Lower lobe of right lung (tissue), 2 donors: ENCODE results near the gene PRKAR2B. TPM values are rescaled to one million over a fixed set of nuclear protein-coding genes. Genes with fewer than 3 reads are reported as not detected.

Source experiments
- ATAC-seq, 2 donors: fragments of 200-7000 bp; cut with Tn5 transposase; one replicate each; pipeline ENCODE4 v1.9.1; 2020 to 2022; ENCODE audit warnings: mild to moderate bottlenecking in 2 of 2, moderate library complexity in 2 of 2
- DNase-seq: peaks from one replicate; pipeline ENCODE4 v3.0.0-alpha.2; 2020
- H3K27ac ChIP-seq: fragments of 200-600 bp; one replicate; pipeline ENCODE4 v1.8.0; 2022
- H3K27me3 ChIP-seq: fragments of 200-600 bp; one replicate; pipeline ENCODE4 v1.8.0; 2022; ENCODE audit warnings: low read depth
- H3K36me3 ChIP-seq: fragments of 200-600 bp; one replicate; pipeline ENCODE4 v1.8.0; 2022; ENCODE audit warnings: mild to moderate bottlenecking
- H3K4me1 ChIP-seq: fragments of 200-600 bp; one replicate; pipeline ENCODE4 v1.8.0; 2022
- H3K4me3 ChIP-seq: fragments of 200-600 bp; one replicate; pipeline ENCODE4 v1.8.0; 2022; ENCODE audit warnings: mild to moderate bottlenecking
- H3K9me3 ChIP-seq: fragments of 200-600 bp; one replicate; pipeline ENCODE4 v1.8.0; 2022
- CTCF ChIP-seq: fragments of 200-600 bp; IDR thresholded peaks from one replicate; pipeline ENCODE4 v1.8.0; 2022; ENCODE audit warnings: antibody characterized with exemption, mild to moderate bottlenecking
- intact Hi-C: fragments of 100-400 bp; cut with DNase I; formaldehyde crosslinking; loops from one replicate; pipeline ENCODE4 v1.11.0; 2022
- total RNA-seq: library from RNA; stranded (reverse); fragmentation: NEBNext Ultra II Directional; extraction: Animal tissue kit (Norgen Biotek cat#: 25700); gene quantifications from one replicate; pipeline ENCODE4 v1.2.1, GENCODE V29; 2021
- donor health status: DM: no; HTN: yes; CAD: no; lungs with severe emphysema.

PRKAR2B gene
- total RNA-seq, 1 donor from 2014 or later = 10.3 TPM

- peaks cover 5% of the 10 kb centered on the region for H3K9me3 ChIP-seq
- no peaks in the 10 kb centered on the region for H3K4me1 ChIP-seq
- no peak overlapping the region for H3K4me3 ChIP-seq
- no peak for ATAC-seq
- no peaks in the 10 kb centered on the region for H3K36me3 ChIP-seq
- H3K27me3 ChIP-seq = no peaks in the 10 kb centered on the region
- TF ChIP-seq CTCF = no peak
- intact Hi-C loops = no loop called here
- DNase-seq = no peak
- H3K27ac ChIP-seq = no peak overlapping the region
Observed at GRCh38 chr7:107100824-107101223, 56.3 kb downstream of the PRKAR2B start.

GRCh38 chr7:107103369-107103768, 58.9 kb downstream of the PRKAR2B start:
- Histone ChIP-seq H3K4me1 (no peaks in the 10 kb centered on the region), H3K36me3 (no peaks in the 10 kb centered on the region), H3K4me3 (no peak overlapping the region), H3K27me3 (no peaks in the 10 kb centered on the region), H3K27ac (no peak overlapping the region), H3K9me3 (peaks cover 5% of the 10 kb centered on the region)
- no peak for TF ChIP-seq CTCF
- DNase-seq (no peak), ATAC-seq (peak; percentile 35 to 66)
- intact Hi-C loops = no loop called here

GRCh38 chr7:107104801-107105200, 60.3 kb downstream of the PRKAR2B start:
- H3K27me3 ChIP-seq = no peaks in the 10 kb centered on the region
- no peaks in the 10 kb centered on the region for H3K9me3 ChIP-seq
- H3K27ac ChIP-seq = no peak overlapping the region
- DNase-seq = no peak
- H3K4me3 ChIP-seq = no peak overlapping the region
- no peak for ATAC-seq
- H3K4me1 ChIP-seq = no peaks in the 10 kb centered on the region
- intact Hi-C loops = no loop called here
- no peak for TF ChIP-seq CTCF
- H3K36me3 ChIP-seq = no peaks in the 10 kb centered on the region

GRCh38 chr7:107105591-107106245, 61.2 kb downstream of the PRKAR2B start:
- Histone ChIP-seq H3K27ac (no peak overlapping the region), H3K9me3 (no peaks in the 10 kb centered on the region), H3K27me3 (no peaks in the 10 kb centered on the region), H3K4me3 (no peak overlapping the region), H3K36me3 (no peaks in the 10 kb centered on the region), H3K4me1 (no peaks in the 10 kb centered on the region)
- ATAC-seq = no peak
- TF ChIP-seq CTCF = no peak
- DNase-seq = no peak
- intact Hi-C loops = no loop called here

- H3K9me3 ChIP-seq = no peaks in the 10 kb centered on the region
- intact Hi-C loops = no loop called here
- DNase-seq (no peak), ATAC-seq (no peak)
- H3K4me3 ChIP-seq = no peak overlapping the region
- no peak for TF ChIP-seq CTCF
- H3K36me3 ChIP-seq = no peaks in the 10 kb centered on the region
- no peak overlapping the region for H3K27ac ChIP-seq
- no peaks in the 10 kb centered on the region for H3K27me3 ChIP-seq
- H3K4me1 ChIP-seq = no peaks in the 10 kb centered on the region
Observed at GRCh38 chr7:107108793-107109371, 64.4 kb downstream of the PRKAR2B start.
